ENCODE measurements around the gene CMTM7.

GRCh38 chr3:32353351-32353750, 38.3 kb upstream of the CMTM7 start:
- TF ChIP-seq CTCF (IDR thresholded peaks at IDR 0.05) (no peak), POLR2A (IDR thresholded peaks at IDR 0.05) (no peak)
